MM.1S (cell line): ENCODE data around the gene FOXC1.

Experiments
- CTCF ChIP-seq: fragments of 300-600 bp; sonication (generic); IDR thresholded peaks from 2 replicates; pipeline ENCODE4 v1.5.1; 2016; ENCODE audit warnings: antibody characterized with exemption, low read length, mixed read lengths
- EZH2 ChIP-seq: fragments of 300-600 bp; sonication (generic); optimal IDR thresholded peaks from 2 replicates; pipeline ENCODE3; 2017; ENCODE audit warnings: low read depth, mild to moderate bottlenecking, antibody characterized with exemption, low read length, mixed read lengths
- EZH2phosphoT487 ChIP-seq: fragments of 300-600 bp; sonication (generic); IDR thresholded peaks from 2 replicates; pipeline ENCODE4 v1.6.1; 2018; ENCODE audit warnings: antibody characterized with exemption, low read length

GRCh38 chr6:1572892-1573291 is 36.8 kb upstream of the FOXC1 start:
- no peak for TF ChIP-seq CTCF
- TF ChIP-seq EZH2phosphoT487, result no peak
- no peak for TF ChIP-seq EZH2
